ENCODE data around the gene TM9SF3. TPM values are rescaled to one million over a fixed set of nuclear protein-coding genes. Genes with fewer than 3 reads are reported as not detected.

The TM9SF3 gene
- total RNA-seq, 1 experiment from 2014 or later = 125 TPM

- intact Hi-C loops (cut with micrococcal nuclease; ENCODE audit: unreplicated experiment) = no loop called here
- ChIA-PET POLR2A (ENCODE audit: low non-redundant PET) (no interaction called here), CTCF (no interaction called here)
- Histone ChIP-seq H3K4me3 (ENCODE audit: low read depth, low read length, poor library complexity, severe bottlenecking) (no peak overlapping the region), H3K9me3 (ENCODE audit: low read depth, low read length, poor library complexity, severe bottlenecking) (no peaks in the 10 kb centered on the region), H3K36me3 (ENCODE audit: insufficient read depth, low read length, poor library complexity, severe bottlenecking) (peaks cover 6% of the 10 kb centered on the region), H3K27ac (ENCODE audit: low read depth, low read length, poor library complexity, severe bottlenecking) (no peak overlapping the region), H3K4me1 (ENCODE audit: insufficient read depth, low read length, poor library complexity, severe bottlenecking) (peaks cover 7% of the 10 kb centered on the region), H3K27me3 (replicated peaks; ENCODE audit: insufficient read depth, low read depth, low read length, poor library complexity) (no peaks in the 10 kb centered on the region)
- DNase-seq (ENCODE audit: low spot score) = peak; percentile 45
- TF ChIP-seq CTCF (conservative IDR thresholded peaks at IDR 0.05; ENCODE audit: low read depth, low read length) = no peak
- no peak for TF ChIP-seq EZH2 (IDR thresholded peaks at IDR 0.05; ENCODE audit: borderline replicate concordance, low read depth, low read length, poor library complexity, severe bottlenecking)
- BruUV-seq (replicated peaks) = no TSS peak
Measured at GRCh38 chr10:96565774-96566173, 21.0 kb downstream of the TM9SF3 start.

- TF ChIP-seq CTCF (conservative IDR thresholded peaks at IDR 0.05; ENCODE audit: low read depth, low read length) (no peak), EZH2 (IDR thresholded peaks at IDR 0.05; ENCODE audit: borderline replicate concordance, low read depth, low read length, poor library complexity, severe bottlenecking) (no peak)
- Histone ChIP-seq H3K27me3 (replicated peaks; ENCODE audit: insufficient read depth, low read depth, low read length, poor library complexity) (no peaks in the 10 kb centered on the region), H3K4me3 (ENCODE audit: low read depth, low read length, poor library complexity, severe bottlenecking) (no peak overlapping the region), H3K36me3 (ENCODE audit: insufficient read depth, low read length, poor library complexity, severe bottlenecking) (peaks cover 26% of the 10 kb centered on the region), H3K4me1 (ENCODE audit: insufficient read depth, low read length, poor library complexity, severe bottlenecking) (peaks cover 7% of the 10 kb centered on the region), H3K27ac (ENCODE audit: low read depth, low read length, poor library complexity, severe bottlenecking) (no peak overlapping the region), H3K9me3 (ENCODE audit: low read depth, low read length, poor library complexity, severe bottlenecking) (no peaks in the 10 kb centered on the region)
- POLR2A ChIA-PET (ENCODE audit: low non-redundant PET) = no interaction called here
- CTCF ChIA-PET = no interaction called here
- no peak for DNase-seq (ENCODE audit: low spot score)
- no TSS peak for BruUV-seq (replicated peaks)
- intact Hi-C loops (cut with micrococcal nuclease; ENCODE audit: unreplicated experiment) = no loop called here
Measured at GRCh38 chr10:96560966-96561887, 25.6 kb downstream of the TM9SF3 start.

GRCh38 chr10:96560489-96560888 lies 26.3 kb downstream of the TM9SF3 start:
- POLR2A ChIA-PET (ENCODE audit: low non-redundant PET) = no interaction called here
- no TSS peak for BruUV-seq (replicated peaks)
- no peak for DNase-seq (ENCODE audit: low spot score)
- Histone ChIP-seq H3K4me3 (ENCODE audit: low read depth, low read length, poor library complexity, severe bottlenecking) (no peak overlapping the region), H3K9me3 (ENCODE audit: low read depth, low read length, poor library complexity, severe bottlenecking) (no peaks in the 10 kb centered on the region), H3K36me3 (ENCODE audit: insufficient read depth, low read length, poor library complexity, severe bottlenecking) (peaks cover 29% of the 10 kb centered on the region), H3K4me1 (ENCODE audit: insufficient read depth, low read length, poor library complexity, severe bottlenecking) (no peaks in the 10 kb centered on the region), H3K27me3 (replicated peaks; ENCODE audit: insufficient read depth, low read depth, low read length, poor library complexity) (no peaks in the 10 kb centered on the region), H3K27ac (ENCODE audit: low read depth, low read length, poor library complexity, severe bottlenecking) (no peak overlapping the region)
- intact Hi-C loops (cut with micrococcal nuclease; ENCODE audit: unreplicated experiment) = no loop called here
- no peak for TF ChIP-seq CTCF (conservative IDR thresholded peaks at IDR 0.05; ENCODE audit: low read depth, low read length)
- TF ChIP-seq EZH2 (IDR thresholded peaks at IDR 0.05; ENCODE audit: borderline replicate concordance, low read depth, low read length, poor library complexity, severe bottlenecking) = no peak
- CTCF ChIA-PET = no interaction called here

Measured in A673 (cell line).